CD4-positive, alpha-beta T cell treated with Interleukin-4 for 1 hour (primary cell): ENCODE results near the gene MICB.
"Not testable (repeated sequence)": the region's sequence is repeated elsewhere in the genome, so short reads cannot be mapped to it uniquely, and the experiment has no call there.

ENCODE experiments used
- DNase-seq, 2 donors: peaks; one replicate each; pipeline ENCODE4 v3.0.0-alpha.2; 2020 to 2022

MICB gene

DNA sequence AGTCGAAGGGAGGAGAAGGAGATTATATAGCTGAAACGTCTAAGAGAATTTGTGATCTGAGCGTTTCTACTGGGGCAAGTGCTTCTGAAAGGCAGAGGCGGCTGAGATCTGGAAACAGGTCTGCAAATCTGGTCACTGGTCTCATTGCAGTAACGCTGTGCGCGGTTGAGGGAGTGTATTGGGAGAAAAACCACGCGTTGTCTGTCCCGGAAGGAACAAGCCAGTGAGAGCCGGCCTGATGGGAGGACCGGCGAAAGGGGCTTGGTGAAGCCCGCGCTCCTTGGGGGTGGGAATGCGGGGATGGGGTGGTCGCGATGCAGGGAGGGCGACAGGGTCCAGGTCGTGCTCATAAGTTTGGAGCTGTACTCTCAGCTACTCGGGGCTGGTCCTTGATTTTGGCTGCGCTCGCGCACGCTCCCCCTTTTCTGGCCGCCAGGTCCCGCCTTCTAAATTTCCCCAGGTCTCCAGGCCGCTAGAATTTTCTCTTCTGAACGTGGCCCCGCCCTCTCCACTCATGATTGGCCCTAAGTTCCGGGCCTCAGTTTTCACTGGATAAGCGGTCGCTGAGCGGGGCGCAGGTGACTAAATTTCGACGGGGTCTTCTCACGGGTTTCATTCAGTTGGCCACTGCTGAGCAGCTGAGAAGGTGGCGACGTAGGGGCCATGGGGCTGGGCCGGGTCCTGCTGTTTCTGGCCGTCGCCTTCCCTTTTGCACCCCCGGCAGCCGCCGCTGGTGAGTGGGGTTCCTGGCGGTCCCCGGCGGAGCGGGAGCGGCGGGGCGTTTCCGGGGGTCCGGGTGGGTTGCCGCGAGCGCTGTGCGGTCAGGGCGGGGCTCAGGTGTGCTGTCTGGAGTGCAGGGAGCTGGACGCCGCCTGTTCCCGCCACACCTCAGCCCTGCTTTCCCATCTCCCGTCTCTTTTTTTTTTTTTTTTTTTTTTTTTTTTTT, at the start of gene MICB:
MICB (plus strand) TSS at position 615 of the 946 bp plus-strand sequence; CDS start at position 664, 49 bp downstream.
- peak; percentile 84 to 88 for DNase-seq

GRCh38 chr6:31450751-31451150, 47.2 kb upstream of the MICB start:
- DNase-seq = no peak

- DNase-seq = no peak
These were observed 45.1 kb upstream of the MICB start for GRCh38 chr6:31452859-31453258.

GRCh38 chr6:31453259-31453658, 44.7 kb upstream of the MICB start:
- DNase-seq = no peak

DNA sequence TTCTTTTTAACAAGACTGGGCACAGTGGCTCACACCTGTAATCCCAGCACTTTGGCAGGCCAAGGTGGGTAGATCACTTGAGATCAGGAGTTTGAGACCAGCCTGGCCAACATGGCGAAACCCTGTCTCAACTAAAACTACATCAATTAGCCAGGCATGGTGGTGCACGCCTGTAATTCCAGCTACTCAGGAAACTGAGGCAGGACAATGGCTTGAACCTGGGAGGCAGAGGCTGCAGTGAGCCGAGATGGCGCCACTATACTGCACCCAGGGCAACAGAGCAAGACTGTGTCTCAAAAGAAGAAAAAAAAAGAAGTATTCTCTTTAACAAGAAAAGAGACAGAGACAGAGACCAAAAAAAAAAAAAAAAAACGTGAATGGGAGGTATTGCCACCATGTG, 38.1 kb upstream of the MICB start:
- DNase-seq = not testable (repeated sequence)

DNA sequence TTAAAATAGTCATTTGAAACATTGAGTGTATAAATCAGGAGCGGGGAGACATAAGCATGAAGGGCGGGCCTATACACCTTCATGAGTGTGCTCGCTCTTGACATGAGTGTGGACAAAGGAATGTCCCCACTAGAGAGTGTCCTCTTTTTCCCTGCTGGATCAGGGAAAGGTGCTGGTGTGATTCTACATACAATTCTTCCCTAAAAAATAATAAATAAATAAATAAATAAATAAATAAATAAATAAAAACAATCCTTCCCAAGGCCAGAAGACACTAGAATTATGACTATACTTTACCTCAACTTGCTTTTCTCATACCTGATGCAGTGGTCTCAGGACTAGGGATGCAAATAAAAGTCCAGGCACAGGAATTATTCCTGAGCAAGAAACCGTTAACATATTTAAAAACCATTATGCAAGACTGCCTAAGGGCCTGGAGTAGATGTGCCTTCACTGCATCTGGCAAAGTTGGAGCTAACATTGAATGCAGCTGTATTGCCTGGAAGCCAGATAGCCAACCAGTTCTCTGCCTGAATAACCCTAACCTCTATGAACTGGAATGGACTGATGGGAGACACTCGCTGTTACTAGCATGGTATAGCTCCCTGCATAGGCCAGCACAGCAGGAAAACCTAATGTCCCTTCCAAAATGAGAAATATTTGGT, 37.5 kb upstream of the MICB start:
- DNase-seq = no peak

GRCh38 chr6:31462026-31462963, 35.6 kb upstream of the MICB start:
- DNase-seq = no peak

- peak; percentile 96 to 98 for DNase-seq
These were observed 34.7 kb upstream of the MICB start for GRCh38 chr6:31462964-31463870.

DNA sequence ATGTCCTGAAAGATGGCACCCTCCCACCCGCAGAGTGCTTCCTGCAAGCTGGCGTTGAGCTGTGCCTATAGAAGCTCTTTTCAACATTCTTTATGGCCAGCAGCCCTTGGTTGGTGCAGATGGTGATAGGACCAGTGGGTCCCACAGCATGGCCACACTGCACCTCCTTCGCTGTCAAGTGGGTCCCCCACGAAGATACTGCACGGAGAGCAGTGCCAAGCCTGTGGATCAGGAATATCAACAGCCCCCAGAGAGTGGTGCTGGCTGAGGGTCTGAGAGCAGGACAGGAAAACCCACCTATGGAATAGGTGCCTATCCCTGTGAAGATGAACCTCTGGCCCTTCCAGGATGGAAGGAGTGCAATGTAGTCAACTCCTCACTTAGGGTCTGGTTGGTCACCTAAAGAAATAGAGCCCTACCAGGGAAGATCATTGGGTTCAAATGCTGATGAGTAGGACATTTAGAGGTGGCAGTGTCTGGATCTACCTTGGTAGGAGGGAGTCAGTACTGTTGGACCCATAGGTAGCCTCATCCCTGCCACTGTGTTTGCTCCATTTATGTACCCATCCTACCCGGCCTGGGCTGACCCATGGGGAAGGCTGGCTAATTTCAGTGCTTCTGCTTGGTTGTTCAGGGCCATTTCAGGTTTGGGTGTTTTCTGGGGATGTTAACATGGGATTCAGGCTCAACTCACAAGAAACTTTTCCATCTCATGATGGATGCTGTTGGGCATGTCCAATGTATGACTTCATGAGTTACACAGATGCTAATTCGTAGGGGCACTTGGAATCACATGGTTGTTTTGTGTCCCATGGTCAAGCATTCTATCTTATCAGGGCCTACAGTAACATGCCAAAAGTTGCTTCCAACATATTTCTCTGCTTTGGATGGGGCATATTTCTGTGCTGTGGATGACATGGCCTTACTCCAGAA, 33.4 kb upstream of the MICB start:
- peak in 1 of 2 donors; percentile 41 for DNase-seq

DNA sequence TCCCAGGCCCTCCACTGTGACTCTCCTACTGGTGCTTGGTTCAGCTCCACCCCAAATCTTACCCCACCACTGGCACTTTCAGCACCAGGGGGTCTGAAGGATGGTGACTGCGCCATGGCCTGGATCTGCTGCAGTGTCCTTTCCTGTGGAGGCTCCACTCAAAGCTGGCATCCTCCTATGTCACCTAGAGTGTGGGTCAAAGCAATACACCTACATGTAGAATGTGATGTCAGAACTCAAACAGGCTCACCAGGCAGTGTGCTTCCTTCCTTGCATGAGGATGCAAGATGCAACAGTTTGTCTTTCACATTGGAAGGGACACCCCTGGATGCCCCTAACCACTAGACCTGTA, 32.8 kb upstream of the MICB start:
- peak in 1 of 2 donors; percentile 54 for DNase-seq

- DNase-seq = peak in 1 of 2 donors; percentile 53
These were observed 32.2 kb upstream of the MICB start for GRCh38 chr6:31465718-31466117.

DNA sequence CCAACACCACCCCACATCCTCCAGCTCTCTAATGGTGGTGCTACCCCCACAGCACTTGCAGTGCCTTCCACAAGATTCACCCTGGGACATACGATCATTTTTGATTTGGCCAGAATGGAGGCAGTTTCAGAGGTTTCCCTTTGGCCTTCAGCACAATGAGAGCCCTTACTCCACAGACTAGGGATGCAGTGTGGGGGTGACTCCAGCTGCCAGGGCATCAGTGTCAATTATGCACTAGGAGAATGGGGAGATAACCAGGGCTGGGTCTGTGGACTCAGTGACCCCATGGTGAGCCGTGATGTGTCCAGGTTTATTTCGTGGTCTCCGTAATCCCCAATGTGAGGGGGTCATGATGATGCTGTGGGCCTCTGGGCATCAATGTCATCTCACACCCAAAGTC, 31.5 kb upstream of the MICB start:
- DNase-seq = peak in 1 of 2 donors; percentile 37

DNA sequence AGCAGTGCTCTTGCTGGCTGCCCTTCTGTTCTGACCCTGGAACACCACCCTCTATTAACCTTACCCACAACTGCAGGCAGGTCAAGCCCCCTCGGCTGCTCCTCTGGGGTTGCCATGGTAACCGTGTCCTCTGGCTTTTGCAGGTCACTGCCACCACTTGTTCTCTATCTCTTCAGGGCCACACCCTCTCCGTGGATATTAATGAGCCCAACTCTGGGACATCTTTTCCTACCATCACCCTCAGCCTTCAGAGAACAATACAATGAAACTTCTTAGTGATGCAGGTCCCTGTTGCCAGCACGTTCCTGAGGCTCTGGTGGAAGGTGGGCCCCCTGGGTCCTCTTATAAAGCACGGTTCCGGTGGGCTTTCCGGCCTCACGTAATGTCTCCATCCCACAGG, 30.8 kb upstream of the MICB start:
- DNase-seq = peak in 1 of 2 donors; percentile 45

DNA sequence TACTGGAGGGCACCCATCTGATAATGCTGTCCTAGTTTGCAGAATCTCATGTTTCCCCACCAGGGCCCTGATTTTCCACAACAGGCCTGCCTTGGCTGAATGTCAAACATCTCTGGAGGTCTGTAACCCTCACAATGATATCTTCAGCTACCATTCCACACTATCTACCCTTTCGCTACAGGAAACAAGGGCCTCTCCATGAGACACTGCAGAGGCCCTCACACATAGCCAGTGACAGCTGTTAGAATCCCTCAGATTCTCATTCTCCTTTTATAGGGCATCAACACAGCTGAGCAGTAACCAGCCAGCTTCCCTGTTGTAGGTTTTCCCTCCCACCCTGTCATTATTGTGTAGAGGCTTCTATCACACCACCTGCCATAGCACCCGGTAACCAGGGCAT, 29.6 kb upstream of the MICB start:
- no peak for DNase-seq

DNA sequence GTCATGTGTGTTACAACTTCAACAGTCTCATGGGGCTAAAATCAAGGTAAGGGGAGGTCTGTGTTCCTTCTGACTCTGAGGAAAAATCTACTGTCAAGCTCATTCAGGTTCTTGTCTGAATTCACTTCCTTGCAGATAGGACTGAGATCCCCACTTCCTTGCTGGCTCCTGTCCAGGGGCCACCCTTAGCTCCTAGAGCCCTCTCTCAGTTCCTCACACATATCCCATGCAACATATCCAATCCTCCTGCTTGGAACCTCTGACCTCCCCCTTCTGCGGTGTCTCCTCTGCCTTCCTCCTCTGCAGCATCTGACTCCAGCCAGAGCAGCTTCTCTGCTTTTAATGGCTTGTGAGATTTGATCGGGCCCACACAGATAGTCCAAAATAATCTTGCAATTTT, 27.1 kb upstream of the MICB start:
- DNase-seq = no peak

DNA sequence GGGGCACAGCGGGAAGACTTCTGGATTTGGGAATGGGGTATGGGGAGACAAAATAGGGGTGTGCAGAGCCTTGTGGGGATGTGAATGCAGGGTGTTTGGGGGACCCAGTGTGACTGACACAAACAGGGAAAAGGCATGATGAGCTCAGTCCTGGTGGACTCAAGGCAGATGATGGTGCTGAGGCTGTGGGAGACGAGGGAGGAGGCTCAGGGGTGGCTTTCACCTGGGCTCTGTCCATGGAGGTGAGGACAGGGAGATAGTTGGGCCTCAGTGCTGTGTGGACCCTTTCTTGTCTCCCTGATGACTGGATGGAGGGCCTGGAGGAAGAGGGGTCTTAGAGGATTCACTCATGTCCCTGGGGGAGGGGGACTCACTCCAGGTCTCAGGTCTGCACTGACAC, 26.2 kb upstream of the MICB start:
- no peak for DNase-seq

DNA sequence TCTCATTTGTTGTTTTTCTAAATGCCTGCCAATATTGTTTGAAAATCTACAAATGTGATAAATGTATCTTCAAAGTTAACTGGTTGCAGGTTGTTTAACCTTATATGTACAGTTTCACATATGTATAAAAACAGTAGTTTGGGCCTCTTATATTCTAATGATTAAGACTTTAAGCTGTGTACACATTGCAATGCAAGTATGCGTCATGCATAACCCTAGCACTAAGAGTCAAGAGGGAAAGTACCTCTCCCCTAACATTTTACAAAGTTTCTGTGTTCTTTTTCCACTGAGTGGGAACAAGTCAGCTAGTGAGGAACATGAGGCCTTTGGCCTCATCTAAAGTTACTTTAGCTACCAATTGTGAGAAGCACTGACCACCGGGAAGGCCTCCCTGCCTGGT, 25.7 kb upstream of the MICB start:
- DNase-seq = no peak

GRCh38 chr6:31473244-31473643, 24.7 kb upstream of the MICB start:
- no peak for DNase-seq

DNA sequence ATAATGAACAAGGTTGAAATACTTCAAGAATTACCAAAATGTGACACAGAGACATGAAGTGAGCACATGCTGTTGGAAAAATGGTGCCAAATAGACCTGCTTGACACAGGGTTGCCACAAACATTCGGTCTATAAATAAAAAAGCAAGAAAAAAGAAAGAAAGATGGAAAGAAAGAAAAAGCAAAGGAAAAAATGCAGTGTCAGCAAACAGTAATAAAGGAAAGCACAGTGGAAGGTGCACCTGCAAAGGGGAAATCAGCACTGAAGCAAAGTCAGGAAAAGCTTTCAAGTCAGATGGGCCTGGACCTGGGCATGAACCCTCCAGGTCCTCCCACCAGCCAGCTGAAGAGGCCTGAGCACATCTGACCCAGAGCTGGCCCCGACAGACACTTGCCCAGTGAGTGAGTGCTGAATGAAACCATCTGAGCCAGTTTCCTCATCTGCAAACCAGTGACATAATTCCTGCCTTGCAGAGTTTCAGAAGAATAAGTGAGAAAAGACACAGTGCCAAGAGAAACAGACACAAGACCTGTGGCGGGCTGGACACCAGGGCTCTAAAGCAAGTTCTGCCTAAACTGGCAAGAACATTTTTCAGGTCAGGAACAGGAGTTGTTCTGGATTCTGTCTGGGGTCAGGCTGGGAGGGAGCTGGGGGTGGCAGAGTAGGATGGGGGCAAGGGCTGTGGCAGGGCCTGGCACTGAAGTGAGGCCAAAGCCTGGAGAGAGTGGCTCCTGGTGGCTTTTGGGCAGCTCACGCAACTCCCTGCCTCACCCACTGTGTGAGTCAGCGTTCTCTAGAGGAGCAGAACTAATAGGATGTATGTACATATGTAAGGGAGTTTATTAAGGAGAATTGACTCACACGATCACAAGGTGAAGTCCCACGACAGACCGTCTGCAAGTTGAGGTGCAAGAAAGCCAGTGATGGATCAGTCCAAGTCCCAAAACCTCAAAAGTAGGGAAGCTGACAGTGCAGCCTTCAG, 23.9 kb upstream of the MICB start:
- DNase-seq = no peak
